ENCODE results near the gene BAG5.

GRCh38 chr14:103549361-103550311 is 12.8 kb downstream of the BAG5 start:
- TF ChIP-seq EZH2 (IDR thresholded peaks at IDR 0.05; ENCODE audit: insufficient read depth, poor library complexity, severe bottlenecking), result no peak
- no peak for TF ChIP-seq EZH2phosphoT487 (IDR thresholded peaks at IDR 0.05; ENCODE audit: insufficient read depth, low read depth)
